Muscle of leg (tissue), 11 donors: ENCODE data around the gene BEAN1. TPM values are rescaled to one million over a fixed set of nuclear protein-coding genes. Genes with fewer than 3 reads are reported as not detected.
A peak's percentile ranks its signal among the peaks of the same experiment; 100 is the strongest.

Source experiments
- DNase-seq: peaks from one replicate; pipeline ENCODE4 v3.0.0; 2013
- H3K27ac ChIP-seq: one replicate; pipeline ENCODE4 v1.5.1; 2013; ENCODE audit warnings: mild to moderate bottlenecking, low read length, control low read depth
- H3K27me3 ChIP-seq: one replicate; pipeline ENCODE4 v1.6.1; 2013; ENCODE audit warnings: low read length; ENCODE audit not compliant: control insufficient read depth, insufficient read depth
- H3K36me3 ChIP-seq: one replicate; pipeline ENCODE4 v1.6.1; 2013; ENCODE audit warnings: low read length; ENCODE audit not compliant: control insufficient read depth, insufficient read depth
- H3K4me1 ChIP-seq: one replicate; pipeline ENCODE4 v1.6.1; 2013; ENCODE audit warnings: low read length; ENCODE audit not compliant: control insufficient read depth, insufficient read depth
- H3K4me3 ChIP-seq: one replicate; pipeline ENCODE4 v1.5.1; 2013; ENCODE audit warnings: low read length, control low read depth
- H3K9me3 ChIP-seq: replicated peaks from 2 replicates; pipeline ENCODE4 v1.6.1; 2013; ENCODE audit warnings: low read depth, low read length; ENCODE audit not compliant: control insufficient read depth
- WGBS: methylation state at CpG from one replicate; pipeline ENCODE4 v1.1.5; 2013; ENCODE audit warnings: missing lambda C conversion rate; ENCODE audit not compliant: insufficient coverage; 5-methylcytosine and 5-hydroxymethylcytosine counted together
- polyA plus RNA-seq, 8 donors: library from polyadenylated mRNA; unstranded; fragments of 120-200 nt; gene quantifications; one replicate each; pipeline versions ENCODE4 v1.2.1 to v1.2.3, GENCODE V29; 2013; ENCODE audit warnings: inconsistent platforms in 1 of 8, low replicate concordance in 1 of 8; ENCODE audit not compliant: insufficient read length in 8 of 8, insufficient read depth in 1 of 8
- total RNA-seq: library from RNA; stranded (reverse); fragments of 120-200 nt; gene quantifications from one replicate; pipeline ENCODE4 v1.2.4, GENCODE V29; 2013

The BEAN1 gene
- total and polyA plus RNA-seq, 9 donors: 0.40 to 2.1 (median 0.80) TPM

DNA sequence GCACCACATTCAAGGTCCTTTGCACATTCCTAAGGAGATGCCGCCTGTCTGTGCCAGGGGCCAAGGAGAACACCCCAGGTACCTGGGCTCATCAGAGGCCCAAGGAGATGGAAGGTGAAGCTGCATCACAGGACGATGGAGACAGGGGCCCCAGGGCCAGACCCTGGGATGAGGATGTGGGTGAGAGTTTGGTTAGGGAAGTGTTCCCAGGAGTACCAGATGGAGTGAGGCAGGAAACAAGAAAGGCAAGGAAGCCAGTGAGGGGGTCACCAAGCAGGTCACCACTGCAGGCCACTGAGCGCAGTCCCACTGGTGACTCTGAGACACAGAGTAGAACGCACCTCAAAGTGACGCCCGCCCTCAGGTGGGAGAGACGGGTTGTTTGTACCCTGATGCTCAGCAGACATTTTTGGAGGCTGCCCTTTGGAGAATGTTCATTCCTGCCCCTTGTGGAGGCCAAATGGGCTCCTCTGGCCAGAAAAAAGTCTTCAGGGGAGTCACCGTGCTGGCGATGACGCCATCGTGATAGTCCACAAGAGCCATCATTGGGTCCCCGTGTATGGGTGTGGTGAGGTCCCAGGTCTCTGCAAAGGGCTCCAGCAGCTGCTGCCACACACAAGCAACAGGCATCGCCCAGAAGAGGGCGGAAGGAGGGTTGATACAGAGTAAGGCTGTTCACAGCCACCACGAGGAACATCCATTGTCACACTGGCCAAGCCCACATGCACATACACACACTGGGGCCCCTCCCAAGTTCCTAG, 57.5 kb downstream of the BEAN1 start:
- Histone ChIP-seq H3K27ac (no peak overlapping the region), H3K4me3 (no peak overlapping the region), H3K27me3 (no peaks in the 10 kb centered on the region), H3K36me3 (no peaks in the 10 kb centered on the region), H3K9me3 (peaks cover 2% of the 10 kb centered on the region), H3K4me1 (peaks cover 18% of the 10 kb centered on the region)
- 88% methylated on average over 10 of the region's 15 CpGs for WGBS
- no peak for DNase-seq

- WGBS: 88% methylated on average over 6 of the region's 6 CpGs
- Histone ChIP-seq H3K4me3 (no peak overlapping the region), H3K9me3 (peaks cover 2% of the 10 kb centered on the region), H3K36me3 (no peaks in the 10 kb centered on the region), H3K27me3 (no peaks in the 10 kb centered on the region), H3K4me1 (peaks cover 18% of the 10 kb centered on the region), H3K27ac (no peak overlapping the region)
- DNase-seq: no peak
These were observed 58.3 kb downstream of the BEAN1 start for GRCh38 chr16:66485376-66485775.

DNA sequence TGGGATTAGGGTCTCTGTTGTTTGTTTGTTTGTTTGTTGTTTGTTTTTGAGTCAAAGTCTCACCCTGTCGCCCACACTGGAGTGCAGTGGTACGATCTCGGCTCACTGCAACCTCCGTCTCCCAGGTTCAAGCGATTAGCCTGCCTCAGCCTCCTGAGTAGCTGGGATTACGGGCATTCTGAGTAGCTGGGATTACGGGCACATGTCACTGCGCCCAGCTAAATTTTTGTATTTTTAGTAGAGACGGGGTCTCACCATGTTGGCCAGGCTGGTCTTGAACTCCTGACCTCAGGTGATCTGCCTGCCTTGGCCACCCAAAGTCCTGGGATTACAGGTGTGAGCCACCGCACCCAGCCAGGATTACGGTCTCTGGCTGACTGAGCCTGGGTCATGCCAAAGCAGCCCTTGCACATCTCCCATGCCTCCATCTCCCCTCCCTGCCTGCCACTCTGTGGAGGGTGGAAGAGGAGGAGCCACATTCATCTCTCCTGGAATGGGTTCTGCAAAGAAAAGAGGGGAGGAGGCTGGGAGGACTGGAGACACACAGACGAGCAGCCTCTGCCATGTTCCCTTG, 59.2 kb downstream of the BEAN1 start:
- no peak for DNase-seq
- Histone ChIP-seq H3K27me3 (no peaks in the 10 kb centered on the region), H3K4me1 (peaks cover 18% of the 10 kb centered on the region), H3K27ac (peak overlapping the region; percentile 67), H3K4me3 (no peak overlapping the region), H3K36me3 (no peaks in the 10 kb centered on the region), H3K9me3 (peaks cover 2% of the 10 kb centered on the region)
- WGBS: 87% methylated on average over 10 of the region's 12 CpGs

- H3K27me3 ChIP-seq: no peaks in the 10 kb centered on the region
- peaks cover 2% of the 10 kb centered on the region for H3K9me3 ChIP-seq
- WGBS: 69% methylated on average over 2 of the region's 3 CpGs
- no peak overlapping the region for H3K4me3 ChIP-seq
- H3K36me3 ChIP-seq: no peaks in the 10 kb centered on the region
- H3K27ac ChIP-seq: peak overlapping the region; percentile 67
- DNase-seq: peak; percentile 83
- peaks cover 18% of the 10 kb centered on the region for H3K4me1 ChIP-seq
These were observed 59.9 kb downstream of the BEAN1 start for GRCh38 chr16:66486773-66487579.

GRCh38 chr16:66487580-66488275, 60.6 kb downstream of the BEAN1 start:
- no peak for DNase-seq
- Histone ChIP-seq H3K36me3 (no peaks in the 10 kb centered on the region), H3K4me1 (peaks cover 18% of the 10 kb centered on the region), H3K9me3 (peaks cover 2% of the 10 kb centered on the region), H3K4me3 (no peak overlapping the region), H3K27me3 (no peaks in the 10 kb centered on the region), H3K27ac (peak overlapping the region; percentile 67)
- 76% methylated on average over 2 of the region's 5 CpGs for WGBS

DNA sequence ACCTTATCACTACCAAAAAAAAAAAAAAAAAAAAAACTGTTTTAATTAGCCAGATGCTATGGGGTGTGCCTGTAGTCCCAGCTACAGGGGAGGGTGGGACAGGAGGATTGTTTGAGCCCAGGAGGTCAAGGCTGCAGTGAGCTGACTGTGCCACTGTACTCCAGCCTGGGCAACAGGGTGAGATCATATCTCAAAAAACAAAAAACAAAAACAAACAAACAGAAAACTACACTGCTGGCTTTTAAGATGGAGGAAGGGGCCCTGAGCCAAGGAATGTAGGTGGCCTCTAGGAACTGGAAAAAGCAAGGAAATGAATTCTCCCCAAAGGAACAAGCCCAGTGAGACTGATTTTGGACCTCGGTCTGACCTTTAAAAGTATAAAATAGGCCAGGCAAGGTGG, 61.4 kb downstream of the BEAN1 start:
- Histone ChIP-seq H3K4me3 (no peak overlapping the region), H3K27ac (no peak overlapping the region), H3K36me3 (no peaks in the 10 kb centered on the region), H3K4me1 (peaks cover 18% of the 10 kb centered on the region), H3K9me3 (peaks cover 2% of the 10 kb centered on the region), H3K27me3 (no peaks in the 10 kb centered on the region)
- 100% methylated on average over 1 of the region's 1 CpG for WGBS
- no peak for DNase-seq

- Histone ChIP-seq H3K36me3 (no peaks in the 10 kb centered on the region), H3K9me3 (peaks cover 2% of the 10 kb centered on the region), H3K4me3 (no peak overlapping the region), H3K27me3 (no peaks in the 10 kb centered on the region), H3K27ac (no peak overlapping the region), H3K4me1 (peaks cover 18% of the 10 kb centered on the region)
- DNase-seq: no peak
- 83% methylated on average over 2 of the region's 2 CpGs for WGBS
These were observed 62.3 kb downstream of the BEAN1 start for GRCh38 chr16:66489385-66489784.

DNA sequence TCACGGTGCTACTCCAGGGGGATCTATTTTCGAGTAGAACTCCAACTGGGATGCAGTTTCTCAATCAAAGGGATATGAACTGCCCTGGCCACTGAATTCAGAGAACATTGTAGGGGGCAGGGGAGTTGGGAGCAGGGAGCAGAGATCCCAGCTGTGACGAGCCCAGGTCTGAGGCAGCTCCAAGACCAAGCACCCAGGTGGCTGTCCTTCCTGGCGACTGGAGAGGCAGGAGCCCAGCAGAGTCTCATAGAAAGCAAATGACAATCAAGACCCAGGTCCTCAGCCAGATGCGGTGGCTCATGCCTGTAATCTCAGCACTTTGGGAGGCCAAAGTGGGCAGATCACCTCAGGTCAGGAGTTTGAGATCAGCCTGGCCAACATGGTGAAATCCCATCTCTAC, 62.7 kb downstream of the BEAN1 start:
- Histone ChIP-seq H3K4me1 (peaks cover 18% of the 10 kb centered on the region), H3K27ac (no peak overlapping the region), H3K36me3 (no peaks in the 10 kb centered on the region), H3K9me3 (peaks cover 2% of the 10 kb centered on the region), H3K4me3 (no peak overlapping the region), H3K27me3 (no peaks in the 10 kb centered on the region)
- no peak for DNase-seq
- WGBS: 73% methylated on average over 4 of the region's 5 CpGs

DNA sequence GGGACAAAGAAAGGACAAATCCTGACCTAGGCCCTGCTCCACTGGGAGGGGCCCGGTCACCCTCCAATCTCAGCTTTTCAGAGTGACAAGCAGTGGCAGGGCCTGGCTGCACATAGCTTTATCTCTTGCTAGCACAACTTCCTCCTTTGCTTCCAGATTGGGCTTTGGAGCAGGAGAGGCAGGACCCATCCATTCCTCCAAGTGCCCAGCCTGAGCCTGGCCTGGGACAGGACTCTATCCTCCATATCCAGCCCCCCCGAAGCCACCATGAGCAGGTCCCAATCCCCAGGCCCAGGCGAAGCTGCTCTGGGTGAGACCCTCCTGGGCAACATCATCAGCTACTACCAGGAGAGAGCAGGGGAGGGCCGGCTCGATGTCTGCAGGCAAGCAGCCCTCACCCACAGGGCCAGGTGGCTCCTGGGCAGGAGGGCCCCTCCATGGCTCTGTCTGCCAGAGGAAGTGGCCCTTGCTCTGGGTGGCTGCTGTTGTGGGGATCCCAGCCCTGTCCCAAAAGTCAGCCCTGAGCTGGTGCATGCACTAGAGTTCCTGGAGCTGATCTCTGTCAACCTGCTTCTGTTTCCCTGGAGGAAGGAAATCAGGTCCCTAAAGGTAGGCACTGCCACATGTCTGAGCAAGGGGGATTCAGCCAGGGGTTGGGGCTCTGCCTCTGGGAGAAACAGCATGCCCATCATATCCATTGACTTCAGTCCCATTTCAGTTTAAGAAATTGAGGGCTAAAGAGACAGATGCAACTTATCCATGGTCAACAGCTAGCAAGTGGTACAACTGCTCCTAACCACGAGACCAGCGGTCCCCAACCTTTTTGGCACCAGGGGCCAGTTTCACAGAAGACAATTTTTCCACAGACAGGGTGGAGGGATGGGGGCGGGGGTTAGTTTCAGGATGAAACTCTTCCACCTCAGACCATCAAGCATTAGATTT, 64.0 kb downstream of the BEAN1 start:
- no peak overlapping the region for H3K4me3 ChIP-seq
- H3K27me3 ChIP-seq: no peaks in the 10 kb centered on the region
- peaks cover 18% of the 10 kb centered on the region for H3K4me1 ChIP-seq
- no peaks in the 10 kb centered on the region for H3K36me3 ChIP-seq
- DNase-seq: no peak
- peaks cover 2% of the 10 kb centered on the region for H3K9me3 ChIP-seq
- no peak overlapping the region for H3K27ac ChIP-seq
- 67% methylated on average over 4 of the region's 8 CpGs for WGBS
